OCI-LY1 (cell line): ENCODE results near the gene OXNAD1.

Experiments
- H2AFZ ChIP-seq: fragments of 200-600 bp; sonication (generic), shearing (Covaris generic); 2 replicates; pipeline ENCODE4 v1.6.0; 2014; ENCODE audit warnings: antibody characterized with exemption, mild to moderate bottlenecking, low read length
- H3F3A ChIP-seq: fragments of 200-600 bp; sonication (generic), shearing (Covaris generic); 2 replicates; pipeline ENCODE4 v1.6.0; 2014; ENCODE audit warnings: mild to moderate bottlenecking, antibody characterized with exemption, low read length, moderate library complexity; ENCODE audit not compliant: insufficient read depth
- H3K27ac ChIP-seq: fragments of 200-600 bp; sonication (generic); 2 replicates; pipeline ENCODE4 v1.5.1; 2014; ENCODE audit warnings: low read length, mixed run types, mild to moderate bottlenecking, low read depth; ENCODE audit not compliant: poor library complexity, severe bottlenecking
- H3K27me3 ChIP-seq: fragments of 200-600 bp; sonication (generic); 2 replicates; pipeline ENCODE4 v1.6.0; 2014; ENCODE audit warnings: antibody characterized with exemption, mild to moderate bottlenecking, low read length, moderate library complexity; ENCODE audit not compliant: insufficient read depth
- H3K36me3 ChIP-seq: fragments of 200-600 bp; sonication (generic); 2 replicates; pipeline ENCODE4 v1.6.1; 2014; ENCODE audit warnings: mild to moderate bottlenecking, antibody characterized with exemption, low read length, moderate library complexity, mixed read lengths; ENCODE audit not compliant: insufficient read depth
- H3K4me1 ChIP-seq: fragments of 200-600 bp; sonication (generic); 2 replicates; pipeline ENCODE4 v1.5.1; 2014; ENCODE audit warnings: mild to moderate bottlenecking, low read length, moderate library complexity; ENCODE audit not compliant: insufficient read depth, severe bottlenecking
- H3K4me2 ChIP-seq: fragments of 200-600 bp; sonication (generic), shearing (Covaris generic); 2 replicates; pipeline ENCODE4 v1.6.1; 2014; ENCODE audit warnings: low read length
- H3K4me3 ChIP-seq: fragments of 200-600 bp; sonication (generic); 2 replicates; pipeline ENCODE4 v1.5.1; 2014; ENCODE audit warnings: low read length, low read depth, mild to moderate bottlenecking, mixed read lengths; ENCODE audit not compliant: poor library complexity, severe bottlenecking
- H3K79me2 ChIP-seq: fragments of 200-600 bp; shearing (Covaris generic); 2 replicates; pipeline ENCODE4 v1.6.1; 2016; ENCODE audit warnings: mixed run types, low read length, mixed read lengths; ENCODE audit not compliant: insufficient read depth
- H3K9ac ChIP-seq: fragments of 200-600 bp; sonication (generic), shearing (Covaris generic); 2 replicates; pipeline ENCODE4 v1.6.1; 2014; ENCODE audit warnings: mild to moderate bottlenecking, low read length, mixed read lengths
- H3K9me2 ChIP-seq: fragments of 200-600 bp; sonication (generic), shearing (Covaris generic); 2 replicates; pipeline ENCODE4 v1.6.1; 2014; ENCODE audit warnings: low read depth, mild to moderate bottlenecking, low read length, mixed read lengths
- H3K9me3 ChIP-seq: fragments of 200-600 bp; shearing (Covaris generic); 2 replicates; pipeline ENCODE4 v1.6.1; 2014; ENCODE audit warnings: low read length, mixed read lengths
- H4K20me1 ChIP-seq: fragments of 200-600 bp; sonication (generic), shearing (Covaris generic); 2 replicates; pipeline ENCODE4 v1.6.0; 2016; ENCODE audit warnings: mild to moderate bottlenecking, low read length; ENCODE audit not compliant: insufficient read depth
- CTCF ChIP-seq: fragments of 200-600 bp; sonication (generic), shearing (Covaris generic); IDR thresholded peaks from 2 replicates; pipeline ENCODE4 v1.5.1; 2017; ENCODE audit warnings: mild to moderate bottlenecking, antibody characterized with exemption, low read length, moderate library complexity, mixed read lengths
- EZH2 ChIP-seq: fragments of 200-600 bp; sonication (generic), shearing (Covaris generic); IDR thresholded peaks from 2 replicates; pipeline ENCODE4 v1.8.0; 2017; ENCODE audit warnings: borderline replicate concordance, mixed run types, mild to moderate bottlenecking, antibody characterized with exemption, low read length, moderate library complexity, mixed read lengths

OXNAD1 gene

GRCh38 chr3:16335772-16336645 is 71.0 kb downstream of the OXNAD1 start:
- TF ChIP-seq EZH2 (no peak), CTCF (no peak)
- H3K27ac ChIP-seq, result no peak overlapping the region

GRCh38 chr3:16336825-16337224 is 71.8 kb downstream of the OXNAD1 start:
- H2AFZ ChIP-seq, result no peak overlapping the region
- no peak overlapping the region for H3K27ac ChIP-seq
- H3K9me3 ChIP-seq, result no peaks in the 10 kb centered on the region
- H4K20me1 ChIP-seq, result no peaks in the 10 kb centered on the region
- no peak overlapping the region for H3K4me2 ChIP-seq
- no peak overlapping the region for H3K4me3 ChIP-seq
- no peaks in the 10 kb centered on the region for H3F3A ChIP-seq
- H3K27me3 ChIP-seq, result no peaks in the 10 kb centered on the region
- TF ChIP-seq EZH2, result no peak
- no peak for TF ChIP-seq CTCF
- H3K9ac ChIP-seq, result no peak overlapping the region
- peaks cover 21% of the 10 kb centered on the region for H3K79me2 ChIP-seq
- peaks cover 9% of the 10 kb centered on the region for H3K4me1 ChIP-seq
- no peaks in the 10 kb centered on the region for H3K9me2 ChIP-seq
- H3K36me3 ChIP-seq, result peaks cover 96% of the 10 kb centered on the region

More at GRCh38 chr3:16335772-16336645, 71.0 kb downstream of the OXNAD1 start:
- H3K9ac ChIP-seq, result no peak overlapping the region
- H3K79me2 ChIP-seq, result peaks cover 14% of the 10 kb centered on the region
- no peaks in the 10 kb centered on the region for H4K20me1 ChIP-seq
- H3K9me2 ChIP-seq, result no peaks in the 10 kb centered on the region
- peaks cover 98% of the 10 kb centered on the region for H3K36me3 ChIP-seq
- H2AFZ ChIP-seq, result no peak overlapping the region
- H3K9me3 ChIP-seq, result no peaks in the 10 kb centered on the region
- no peak overlapping the region for H3K4me3 ChIP-seq
- H3K4me1 ChIP-seq, result peaks cover 9% of the 10 kb centered on the region
- H3F3A ChIP-seq, result no peaks in the 10 kb centered on the region
- no peaks in the 10 kb centered on the region for H3K27me3 ChIP-seq
- no peak overlapping the region for H3K4me2 ChIP-seq

GRCh38 chr3:16337856-16338540 is 73.0 kb downstream of the OXNAD1 start:
- no peak overlapping the region for H3K9ac ChIP-seq
- peaks cover 25% of the 10 kb centered on the region for H3K79me2 ChIP-seq

More at GRCh38 chr3:16337856-16338540, 73.0 kb downstream of the OXNAD1 start:
- Histone ChIP-seq H3K36me3 (peaks cover 95% of the 10 kb centered on the region), H3K9me2 (no peaks in the 10 kb centered on the region), H3K4me3 (no peak overlapping the region), H3K27ac (peak overlapping the region; percentile 7), H3K4me2 (no peak overlapping the region), H3F3A (no peaks in the 10 kb centered on the region), H4K20me1 (no peaks in the 10 kb centered on the region), H3K4me1 (peaks cover 9% of the 10 kb centered on the region), H2AFZ (no peak overlapping the region), H3K27me3 (no peaks in the 10 kb centered on the region), H3K9me3 (no peaks in the 10 kb centered on the region)
- TF ChIP-seq CTCF (no peak), EZH2 (no peak)
